Endothelial cell of coronary artery (primary cell): Measurements from ENCODE around the gene KDM5B. TPM values are rescaled to one million over a fixed set of nuclear protein-coding genes. Genes with fewer than 3 reads are reported as not detected.

Experiments used
- total RNA-seq: library from RNA; depleted of rRNA; stranded (reverse); fragments of >200 nt; gene quantifications from 2 replicates; pipeline ENCODE4 v1.2.3, GENCODE V29; 2014

KDM5B gene
- 67.5 and 91.5 TPM in 2 replicates for total RNA-seq

DNA sequence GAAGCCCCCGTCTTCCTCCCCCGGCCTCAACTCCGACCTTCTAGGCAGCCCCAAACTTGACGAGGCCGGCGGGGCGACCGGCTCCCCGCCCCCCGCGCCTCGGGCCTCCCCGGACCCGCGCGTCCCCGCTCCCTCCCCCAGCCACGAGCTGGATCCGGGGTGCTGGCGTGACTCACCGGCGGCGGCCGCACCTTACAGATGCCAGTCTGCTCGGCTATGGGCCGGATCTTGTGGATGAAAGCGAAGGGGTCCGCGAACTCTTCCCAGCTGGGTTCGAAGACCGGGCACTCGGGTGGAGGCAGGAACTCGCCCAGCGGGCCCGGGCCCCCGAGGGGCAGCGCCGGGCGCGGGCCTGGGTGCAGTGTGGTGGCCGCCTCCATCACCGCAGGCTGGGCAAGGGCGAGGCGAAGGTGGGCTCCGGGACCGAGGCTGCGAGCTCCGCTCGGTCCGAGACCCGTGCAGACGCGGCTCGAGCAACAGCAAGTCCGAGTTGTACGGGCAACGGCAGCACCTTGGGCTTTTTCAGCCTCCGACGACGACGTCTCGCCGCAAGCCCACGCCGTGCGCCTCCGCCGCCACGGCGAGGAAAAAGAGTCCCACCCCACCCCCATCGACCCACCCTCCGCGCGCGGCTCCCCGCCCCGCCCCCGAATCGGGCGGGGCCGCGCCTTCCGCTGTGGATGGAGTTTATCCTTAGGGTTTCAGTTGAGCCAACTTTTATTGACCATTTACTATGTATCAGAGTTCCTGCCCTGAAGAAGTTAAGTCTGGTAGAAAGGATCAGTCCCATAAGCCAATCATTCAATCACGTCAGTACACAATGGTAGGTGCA lies at the start of gene KDM5B:
Gene KDM5B (minus strand): TSS at position 496 of the 832 bp plus-strand sequence. CDS start 116 bp downstream, at position 380.

DNA sequence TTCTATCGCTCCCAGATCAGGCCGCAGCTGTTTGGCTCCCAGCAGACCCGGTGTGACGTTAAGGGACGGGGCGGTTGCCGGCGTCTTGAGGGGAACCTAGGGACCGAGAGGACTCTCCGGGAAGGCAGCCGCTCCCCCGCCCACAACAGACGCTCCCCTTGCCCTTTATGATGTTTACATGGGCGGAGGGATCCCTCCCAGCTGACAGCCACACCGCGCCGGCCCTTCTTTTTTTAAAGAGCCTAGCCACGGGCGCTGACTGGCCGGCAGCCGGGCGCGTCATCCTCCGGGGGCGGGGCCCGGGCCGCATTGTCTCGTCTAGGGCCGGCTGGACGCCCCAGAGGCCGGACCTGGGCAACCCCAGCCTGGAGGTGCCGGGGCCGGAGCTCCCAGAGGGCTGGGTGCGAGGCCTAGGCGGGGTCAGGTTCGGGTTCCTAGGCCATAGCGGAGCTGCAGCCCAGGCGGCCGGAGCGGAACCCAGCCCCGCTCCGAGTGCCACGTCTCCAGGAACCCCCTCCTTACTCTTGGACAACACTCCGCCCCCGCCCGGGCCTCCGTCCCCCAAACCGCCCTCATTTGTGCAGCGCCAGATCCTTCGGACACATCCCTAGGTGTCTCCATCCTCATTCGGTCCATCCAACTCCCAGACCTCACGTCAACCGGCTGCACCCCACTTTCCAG lies 2.5 kb upstream of the KDM5B start, which contains the start of gene PCAT6:
Gene PCAT6 (plus strand): TSS at position 340 of the 681 bp plus-strand sequence.

DNA sequence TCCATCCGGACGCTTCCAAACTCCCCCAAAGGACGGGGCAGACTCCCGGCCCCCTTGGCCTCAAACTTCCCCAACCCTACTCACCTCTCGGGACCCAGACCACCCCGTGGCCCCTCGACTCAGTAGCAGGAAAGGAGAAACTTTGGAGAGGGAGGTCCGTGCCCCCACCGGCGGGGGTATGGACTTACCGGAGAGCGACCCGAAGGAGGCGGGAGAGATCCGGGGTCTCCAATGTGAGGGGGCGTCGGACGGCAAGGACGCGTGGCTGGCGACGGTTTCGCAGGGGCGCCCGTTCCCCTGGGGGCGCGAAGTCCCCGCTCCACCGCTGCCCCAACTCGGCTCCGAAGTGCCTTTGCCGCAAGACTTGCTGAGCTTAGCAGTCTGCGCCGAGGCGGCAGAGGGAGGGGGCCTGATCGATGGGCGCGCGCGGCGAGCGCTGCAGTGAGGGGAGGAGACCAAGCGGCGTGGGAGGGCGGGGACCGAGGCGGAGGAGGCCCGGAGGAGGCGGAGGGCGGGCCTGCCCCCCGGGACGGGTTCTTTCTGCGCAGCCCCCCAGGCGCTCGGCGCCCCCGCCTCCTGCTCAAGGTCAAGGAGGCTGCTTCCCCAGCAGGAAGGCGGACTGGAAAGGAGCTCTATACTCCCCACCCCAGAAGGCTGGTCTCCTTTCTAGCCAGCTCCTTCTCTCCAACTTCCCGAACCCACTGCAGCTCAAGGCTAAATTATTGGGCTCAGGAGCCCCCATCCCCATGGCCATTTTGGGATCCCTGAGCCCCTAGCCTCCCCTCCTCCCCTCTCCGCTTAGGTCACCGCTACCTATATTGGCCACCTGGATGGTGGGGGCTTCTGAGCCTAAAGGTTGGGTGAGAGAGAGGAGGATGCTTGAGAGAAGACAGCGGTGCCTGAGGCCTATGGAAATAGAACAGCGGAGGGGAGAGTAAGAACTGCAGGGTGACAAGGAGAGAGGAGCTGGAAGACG lies 97.9 kb downstream of the KDM5B start, which contains the start of gene SYT2:
Gene SYT2 (minus strand): TSS at position 385 of the 976 bp plus-strand sequence. CDS start 104,682 bp downstream, outside the sequence.

Other genes starting within 250 kb of the KDM5B start
- not detected in 2 replicates for gene SYT2, start 98.0 kb downstream of the KDM5B start, total RNA-seq
- not detected in 2 replicates for gene PCAT6, start 2.5 kb upstream of the KDM5B start, total RNA-seq
- 8.8 and 12.1 TPM in 2 replicates for gene RABIF, start 80.7 kb upstream of the KDM5B start, total RNA-seq
- gene KLHL12, start 118.8 kb upstream of the KDM5B start, total RNA-seq, result 26.8 and 33.9 TPM in 2 replicates
- 83.7 and 104 TPM in 2 replicates for gene ADIPOR1, start 149.9 kb upstream of the KDM5B start, total RNA-seq
- gene CYB5R1, start 158.8 kb upstream of the KDM5B start, total RNA-seq, result 27.0 and 39.9 TPM in 2 replicates
- 80.8 and 101 TPM in 2 replicates for gene TMEM183A, start 199.0 kb upstream of the KDM5B start, total RNA-seq
- 0.18 and 4.7 TPM in 2 replicates for gene PPFIA4, start 218.1 kb upstream of the KDM5B start, total RNA-seq